DND-41 (cell line): ENCODE measurements around the gene HMG20B.

Experiments
- EZH2 ChIP-seq: IDR thresholded peaks from 3 replicates; pipeline ENCODE4 v1.6.1; 2012; ENCODE audit warnings: borderline replicate concordance, low read depth, mild to moderate bottlenecking, moderate library complexity, low read length, inconsistent platforms; ENCODE audit not compliant: severe bottlenecking
- TF ChIP-seq, protein P1 (sequence below): IDR thresholded peaks from 2 replicates; pipeline ENCODE4 v1.5.1; 2012; ENCODE audit warnings: borderline replicate concordance, low read length, moderate library complexity, mild to moderate bottlenecking; ENCODE audit not compliant: poor library complexity, severe bottlenecking; ENCODE audit errors: extremely low read depth

DNA sequence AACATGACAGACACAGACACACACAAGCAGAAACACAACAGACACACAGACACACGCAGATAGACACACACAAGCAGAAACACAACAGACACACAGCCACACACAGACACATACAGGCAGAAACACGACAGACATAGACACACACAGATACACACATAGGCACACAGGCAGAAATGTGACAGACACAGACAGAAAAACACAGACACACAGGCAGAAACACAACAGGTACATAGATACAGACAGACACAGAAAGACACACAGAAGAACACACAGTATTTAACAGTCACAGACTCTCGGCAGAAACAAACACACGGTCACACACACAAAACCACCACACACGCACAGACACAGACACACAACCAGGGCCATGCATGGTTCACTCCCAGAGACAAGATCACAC is 33.0 kb downstream of the HMG20B start:
- TF ChIP-seq, protein P1, sequence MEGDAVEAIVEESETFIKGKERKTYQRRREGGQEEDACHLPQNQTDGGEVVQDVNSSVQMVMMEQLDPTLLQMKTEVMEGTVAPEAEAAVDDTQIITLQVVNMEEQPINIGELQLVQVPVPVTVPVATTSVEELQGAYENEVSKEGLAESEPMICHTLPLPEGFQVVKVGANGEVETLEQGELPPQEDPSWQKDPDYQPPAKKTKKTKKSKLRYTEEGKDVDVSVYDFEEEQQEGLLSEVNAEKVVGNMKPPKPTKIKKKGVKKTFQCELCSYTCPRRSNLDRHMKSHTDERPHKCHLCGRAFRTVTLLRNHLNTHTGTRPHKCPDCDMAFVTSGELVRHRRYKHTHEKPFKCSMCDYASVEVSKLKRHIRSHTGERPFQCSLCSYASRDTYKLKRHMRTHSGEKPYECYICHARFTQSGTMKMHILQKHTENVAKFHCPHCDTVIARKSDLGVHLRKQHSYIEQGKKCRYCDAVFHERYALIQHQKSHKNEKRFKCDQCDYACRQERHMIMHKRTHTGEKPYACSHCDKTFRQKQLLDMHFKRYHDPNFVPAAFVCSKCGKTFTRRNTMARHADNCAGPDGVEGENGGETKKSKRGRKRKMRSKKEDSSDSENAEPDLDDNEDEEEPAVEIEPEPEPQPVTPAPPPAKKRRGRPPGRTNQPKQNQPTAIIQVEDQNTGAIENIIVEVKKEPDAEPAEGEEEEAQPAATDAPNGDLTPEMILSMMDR, result no peak
- no peak for TF ChIP-seq EZH2
